ENCODE measurements around the gene FAM83D.

Gene FAM83D, protein sequence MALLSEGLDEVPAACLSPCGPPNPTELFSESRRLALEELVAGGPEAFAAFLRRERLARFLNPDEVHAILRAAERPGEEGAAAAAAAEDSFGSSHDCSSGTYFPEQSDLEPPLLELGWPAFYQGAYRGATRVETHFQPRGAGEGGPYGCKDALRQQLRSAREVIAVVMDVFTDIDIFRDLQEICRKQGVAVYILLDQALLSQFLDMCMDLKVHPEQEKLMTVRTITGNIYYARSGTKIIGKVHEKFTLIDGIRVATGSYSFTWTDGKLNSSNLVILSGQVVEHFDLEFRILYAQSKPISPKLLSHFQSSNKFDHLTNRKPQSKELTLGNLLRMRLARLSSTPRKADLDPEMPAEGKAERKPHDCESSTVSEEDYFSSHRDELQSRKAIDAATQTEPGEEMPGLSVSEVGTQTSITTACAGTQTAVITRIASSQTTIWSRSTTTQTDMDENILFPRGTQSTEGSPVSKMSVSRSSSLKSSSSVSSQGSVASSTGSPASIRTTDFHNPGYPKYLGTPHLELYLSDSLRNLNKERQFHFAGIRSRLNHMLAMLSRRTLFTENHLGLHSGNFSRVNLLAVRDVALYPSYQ

DNA sequence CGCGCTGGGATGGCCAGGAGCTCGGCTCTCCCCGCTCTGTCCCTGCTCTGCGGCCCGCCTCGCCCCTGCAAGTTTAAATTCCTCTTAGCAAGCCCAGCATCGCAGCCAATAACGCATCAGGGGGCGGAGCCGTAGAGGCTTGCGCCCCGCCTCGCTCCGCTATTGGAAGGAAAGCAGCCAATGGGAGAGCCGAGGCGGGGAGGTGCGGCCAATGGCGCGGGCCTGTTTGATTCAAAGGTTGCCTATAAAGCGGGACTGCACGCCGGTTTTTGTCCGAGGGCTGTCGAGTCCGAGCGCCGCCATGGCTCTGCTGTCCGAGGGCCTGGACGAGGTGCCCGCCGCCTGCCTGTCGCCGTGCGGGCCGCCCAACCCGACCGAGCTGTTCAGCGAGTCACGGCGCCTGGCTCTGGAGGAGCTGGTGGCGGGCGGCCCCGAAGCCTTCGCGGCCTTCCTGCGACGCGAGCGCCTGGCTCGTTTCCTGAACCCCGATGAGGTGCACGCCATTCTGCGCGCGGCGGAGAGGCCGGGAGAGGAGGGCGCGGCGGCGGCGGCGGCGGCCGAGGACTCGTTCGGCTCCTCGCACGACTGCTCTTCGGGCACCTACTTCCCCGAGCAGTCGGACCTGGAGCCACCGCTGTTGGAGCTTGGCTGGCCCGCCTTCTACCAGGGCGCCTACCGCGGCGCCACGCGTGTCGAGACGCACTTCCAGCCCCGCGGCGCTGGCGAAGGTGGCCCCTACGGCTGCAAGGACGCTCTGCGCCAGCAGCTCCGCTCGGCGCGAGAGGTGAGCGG is at the start of gene FAM83D:
FAM83D (plus strand) TSS at position 276 of the 792 bp plus-strand sequence; CDS start at position 302, 26 bp downstream.
- peak; percentile 80 to 84 for DNase-seq (ENCODE audit: low read depth in 2 of 2)

DNA sequence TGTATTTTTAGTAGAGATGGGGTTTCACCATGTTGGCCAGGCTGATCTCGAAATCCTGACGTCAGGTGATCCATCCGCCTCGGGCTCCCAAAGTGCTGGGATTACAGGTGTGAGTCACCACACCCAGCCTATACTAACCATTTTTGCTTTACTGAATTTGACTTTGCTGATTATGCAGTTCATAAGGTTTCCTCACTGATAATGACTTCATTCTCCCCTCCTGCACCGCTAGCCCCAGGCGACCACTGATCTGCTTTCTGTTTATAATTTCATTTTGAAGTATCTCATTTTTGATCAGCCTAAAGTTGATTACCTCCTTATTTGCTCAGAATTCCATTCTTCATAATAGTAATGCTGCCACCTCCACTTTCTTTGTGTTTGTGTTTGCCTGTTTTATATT is 48.7 kb upstream of the FAM83D start:
- no peak for DNase-seq (ENCODE audit: low read depth in 2 of 2)

DNA sequence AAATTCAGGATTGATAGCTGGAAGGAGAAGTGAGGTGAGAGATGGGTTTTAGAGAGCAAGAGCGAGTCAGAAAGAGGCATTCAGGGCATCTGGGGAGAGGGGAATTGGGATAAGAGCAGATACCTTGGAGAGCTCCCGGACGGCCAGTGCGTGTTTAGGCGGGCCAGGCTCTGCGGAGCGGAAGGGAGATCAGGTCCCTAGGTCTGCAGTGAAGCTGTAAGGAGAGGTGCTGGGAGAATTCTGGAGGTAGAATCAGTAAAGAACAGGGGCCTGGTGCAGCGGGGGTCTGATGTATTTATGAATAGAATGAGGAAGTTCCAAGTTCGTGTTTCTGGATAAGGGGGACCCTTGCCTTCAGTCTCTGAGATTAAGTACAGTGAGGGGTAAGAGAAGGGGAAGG is 47.4 kb upstream of the FAM83D start:
- no peak for DNase-seq (ENCODE audit: low read depth in 2 of 2)

DNA sequence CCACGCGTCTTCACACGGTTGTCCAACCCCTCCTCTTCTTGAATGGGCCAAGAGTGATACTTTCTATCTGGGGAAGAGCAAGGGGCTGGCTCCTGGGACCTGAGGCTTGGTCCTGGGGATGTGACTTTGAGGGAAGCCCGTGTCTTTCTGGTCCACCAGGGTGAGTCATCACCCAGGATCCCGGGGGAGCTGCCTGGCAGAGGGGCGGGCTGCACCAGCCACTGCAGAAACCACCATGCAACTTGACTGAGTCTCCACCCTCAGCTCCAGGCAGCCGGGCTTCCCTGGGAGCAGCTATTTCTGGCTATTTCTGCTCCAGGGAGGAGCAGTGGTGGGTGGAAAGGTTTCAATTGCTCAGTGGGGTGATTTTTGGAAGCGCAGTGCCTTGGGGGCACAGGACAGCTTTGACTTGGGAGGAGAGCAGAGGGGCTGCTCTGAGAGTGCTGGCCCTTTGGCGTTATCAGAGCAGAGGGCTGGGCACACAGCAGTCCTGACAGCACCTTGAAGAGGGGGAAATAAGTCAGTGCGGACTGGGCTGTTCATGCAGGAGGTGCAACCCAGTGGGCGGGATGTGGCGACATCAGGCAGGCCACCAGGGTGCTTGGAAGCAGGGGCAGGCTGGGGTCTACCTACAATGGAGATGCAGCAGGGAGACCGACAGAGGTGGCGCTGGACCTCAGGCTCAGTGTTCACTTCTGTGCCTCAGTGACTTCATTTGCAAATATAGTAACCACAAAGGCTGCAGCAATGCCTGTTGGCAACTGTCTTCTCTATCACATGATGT is 45.1 kb upstream of the FAM83D start:
- DNase-seq (ENCODE audit: low read depth in 2 of 2), result no peak

DNA sequence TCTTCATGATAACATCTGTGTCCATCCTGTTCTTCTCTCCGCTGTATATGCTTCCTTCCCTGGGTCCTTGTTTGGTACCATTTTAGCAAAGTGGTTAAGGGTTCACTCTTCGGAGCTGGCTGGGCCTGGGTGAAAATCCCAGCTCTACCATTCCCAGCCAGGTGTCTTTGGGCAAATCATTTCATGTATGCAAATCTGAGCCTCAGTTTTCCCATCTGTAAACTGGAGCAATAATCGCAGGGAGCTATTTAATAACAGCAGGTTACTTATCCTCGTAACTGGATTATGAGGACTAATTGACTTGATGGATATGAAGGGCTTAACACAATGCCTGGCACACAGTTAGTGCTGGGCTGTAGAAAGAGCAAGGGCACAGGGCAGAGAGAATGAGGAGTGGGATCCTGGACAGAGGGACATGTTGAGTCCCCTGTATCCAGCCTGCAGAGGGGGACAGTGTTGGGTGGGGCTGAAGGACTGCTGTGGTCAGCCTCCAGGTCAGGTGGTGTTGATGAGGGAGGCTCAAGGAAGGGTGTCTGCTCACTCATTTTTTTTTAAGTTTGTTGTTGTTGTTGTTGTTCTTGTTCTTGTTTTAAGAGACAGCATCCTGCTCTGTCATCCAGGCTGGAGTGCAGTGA is 44.3 kb upstream of the FAM83D start:
- DNase-seq (ENCODE audit: low read depth in 2 of 2), result no peak

DNA sequence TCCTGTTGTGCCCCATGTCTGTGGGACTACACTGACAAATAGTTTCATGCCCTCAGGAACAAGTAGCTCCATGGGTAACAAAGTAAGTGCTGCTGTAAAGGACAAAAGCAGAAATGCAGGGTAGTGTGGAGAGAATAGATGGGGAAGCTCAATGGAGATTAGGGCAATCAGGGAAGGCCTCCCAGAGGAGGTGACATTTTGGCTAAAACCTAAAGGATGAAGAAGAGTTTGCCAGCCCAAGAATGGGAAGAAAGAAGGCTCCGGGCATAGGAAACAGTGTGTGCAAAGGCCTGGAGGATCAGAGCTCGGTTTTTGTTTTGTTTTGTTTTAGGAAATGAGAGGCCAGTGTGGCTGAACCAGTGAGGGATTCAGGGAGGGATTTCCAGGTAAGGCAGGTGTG is 43.6 kb upstream of the FAM83D start:
- no peak for DNase-seq (ENCODE audit: low read depth in 2 of 2)

DNA sequence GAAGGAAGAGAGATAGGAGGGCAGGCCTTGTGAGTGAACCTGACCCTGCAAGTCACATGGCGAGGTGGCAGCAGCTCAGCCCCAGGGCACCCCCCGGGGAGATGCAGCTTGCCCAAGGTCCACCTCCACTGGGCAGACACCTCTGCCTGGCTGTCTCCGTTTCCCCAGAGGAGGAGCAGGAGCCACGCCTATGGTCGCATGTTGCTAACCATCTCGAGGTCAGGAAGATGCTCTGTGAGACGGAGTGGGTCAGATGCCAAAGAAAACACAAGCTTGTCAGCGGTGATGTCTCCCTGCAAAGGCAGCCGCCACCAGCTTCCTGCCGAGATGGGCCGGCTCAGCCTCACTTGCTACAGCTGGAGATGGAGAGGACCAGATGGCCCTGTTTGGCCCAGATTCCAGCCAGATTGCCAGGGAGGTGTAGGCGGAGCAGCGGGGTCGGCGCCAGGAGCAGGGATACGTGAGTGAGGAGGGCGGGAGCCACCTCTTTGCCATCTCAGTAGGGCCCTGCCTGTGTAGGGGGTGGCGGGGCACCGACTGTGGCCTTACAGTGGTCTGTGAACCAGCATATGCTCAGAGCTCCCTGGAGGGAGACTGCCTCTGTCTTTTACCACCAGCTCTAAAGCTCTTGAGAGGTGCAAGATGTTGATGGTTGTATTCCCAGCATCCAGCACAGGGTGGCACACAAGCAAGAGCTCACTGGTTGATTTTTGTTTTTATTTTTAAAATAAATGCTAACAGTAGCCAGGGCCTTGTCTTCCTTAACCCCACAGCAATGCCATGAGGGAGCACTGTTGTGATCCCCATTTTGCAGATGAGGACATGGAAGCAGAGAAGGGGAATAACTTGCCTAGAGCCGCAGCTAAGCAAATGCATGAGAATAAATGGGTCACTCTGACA is 42.9 kb upstream of the FAM83D start:
- DNase-seq (ENCODE audit: low read depth in 2 of 2), result no peak

DNA sequence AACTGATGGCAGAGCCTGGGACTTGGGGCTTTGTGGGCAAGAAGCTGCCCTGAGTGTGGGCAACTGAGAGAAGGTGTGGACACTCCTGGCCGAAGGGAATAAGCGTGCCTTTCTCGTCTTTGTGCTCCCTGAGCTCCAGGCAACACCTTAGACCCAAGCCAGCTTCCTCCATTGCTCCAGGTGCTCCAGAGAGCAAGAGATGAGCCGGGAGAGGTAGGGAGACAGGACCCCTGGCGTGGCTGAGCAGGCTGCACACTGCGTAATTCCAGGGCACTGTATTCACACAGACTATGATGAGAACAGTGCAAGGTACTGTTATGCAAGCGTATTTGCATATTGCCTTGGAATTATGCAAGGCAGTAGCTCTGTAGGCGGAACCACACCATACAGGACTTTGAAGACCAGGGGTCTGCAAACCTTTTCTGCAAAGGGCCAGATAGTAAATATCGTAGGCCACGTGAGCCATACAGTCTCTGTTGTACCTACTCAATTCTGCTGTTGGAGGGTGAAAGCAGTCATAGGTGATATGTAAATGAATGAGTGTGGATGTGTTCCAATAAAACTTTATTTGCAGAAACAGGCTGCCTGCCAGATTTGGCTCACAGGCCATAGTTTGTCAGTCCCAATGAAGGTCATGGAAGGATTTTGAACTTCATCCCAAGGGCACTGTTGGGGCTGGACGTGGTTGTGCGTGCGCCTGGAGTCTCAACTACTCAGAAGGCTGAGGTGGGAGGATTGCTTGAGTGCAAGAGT is 42.1 kb upstream of the FAM83D start:
- DNase-seq (ENCODE audit: low read depth in 2 of 2), result no peak

DNA sequence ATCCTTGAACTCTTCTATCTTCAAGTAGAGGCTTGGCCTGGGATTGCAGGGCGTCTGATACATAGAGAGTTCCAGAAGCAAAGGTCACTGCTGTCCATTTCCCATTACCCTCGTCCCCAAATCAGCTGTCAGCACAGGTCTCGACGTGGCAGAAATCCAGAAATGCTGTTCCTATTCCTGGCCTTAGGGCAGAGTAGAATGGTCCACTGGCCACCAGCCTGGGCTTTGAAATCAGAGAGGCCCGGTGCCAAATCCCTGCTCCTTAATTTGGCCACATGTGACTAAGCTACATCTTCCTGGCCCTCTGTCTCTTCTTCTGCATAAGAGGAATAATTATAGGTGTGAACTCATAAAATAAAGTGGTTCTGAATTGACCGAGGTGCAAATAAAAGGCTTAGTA is 40.9 kb upstream of the FAM83D start:
- no peak for DNase-seq (ENCODE audit: low read depth in 2 of 2)

DNA sequence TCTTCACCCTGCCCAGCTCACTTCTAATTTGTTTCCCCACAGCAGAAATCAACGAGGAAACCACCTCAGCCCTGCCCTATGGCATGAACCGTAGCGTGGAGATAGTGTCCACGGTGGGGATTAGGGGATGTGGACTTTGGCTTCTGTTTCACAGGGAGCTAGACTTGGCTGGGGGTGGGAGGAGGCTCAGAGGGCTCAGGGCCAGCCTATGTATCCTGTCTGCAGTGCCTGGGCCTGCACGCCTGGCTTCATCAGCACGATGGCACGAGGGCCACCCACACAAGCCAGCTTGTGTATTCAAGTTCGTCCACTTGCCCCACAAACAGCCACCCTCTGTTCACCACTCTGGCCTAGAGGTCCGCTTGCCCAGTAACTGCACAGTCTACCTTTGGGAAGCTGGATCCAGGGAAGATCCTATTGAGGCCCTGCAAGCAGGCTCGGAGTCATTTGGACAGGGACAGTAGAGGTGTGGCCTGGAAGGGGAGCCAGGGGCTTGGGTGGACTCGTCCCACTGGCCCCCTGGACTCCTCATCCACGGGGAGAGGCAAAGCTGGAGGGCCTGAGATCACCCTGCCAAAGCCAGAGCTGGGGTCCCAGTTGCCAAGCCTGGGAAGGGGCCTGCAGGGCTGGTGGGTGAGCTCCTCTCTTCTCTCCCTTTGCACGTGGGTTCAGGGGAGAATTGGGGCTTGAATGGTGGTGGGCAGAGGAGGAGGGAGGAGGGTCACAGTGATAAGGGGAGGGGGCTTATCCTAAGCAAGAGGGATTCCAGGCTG is 38.0 kb upstream of the FAM83D start:
- no peak for DNase-seq (ENCODE audit: low read depth in 2 of 2)

DNA sequence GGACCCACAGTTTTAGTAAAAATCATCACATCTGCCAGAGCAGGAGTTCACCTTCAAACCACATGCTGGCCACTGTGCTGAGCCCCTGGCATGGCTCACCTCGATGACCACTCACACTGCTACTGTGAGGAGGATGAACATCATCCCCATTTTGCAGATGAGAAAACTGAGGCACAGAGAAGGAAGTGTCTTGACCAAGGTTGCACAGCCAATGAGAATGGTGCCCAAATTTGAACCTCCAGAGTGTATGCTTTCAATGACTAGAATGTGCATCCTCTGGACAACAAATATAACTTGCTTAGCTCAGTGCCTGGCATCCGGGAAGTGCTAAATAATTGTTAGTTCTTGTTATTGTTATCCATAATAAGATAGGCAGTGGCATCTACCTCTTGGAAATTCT is 37.2 kb upstream of the FAM83D start:
- no peak for DNase-seq (ENCODE audit: low read depth in 2 of 2)

DNA sequence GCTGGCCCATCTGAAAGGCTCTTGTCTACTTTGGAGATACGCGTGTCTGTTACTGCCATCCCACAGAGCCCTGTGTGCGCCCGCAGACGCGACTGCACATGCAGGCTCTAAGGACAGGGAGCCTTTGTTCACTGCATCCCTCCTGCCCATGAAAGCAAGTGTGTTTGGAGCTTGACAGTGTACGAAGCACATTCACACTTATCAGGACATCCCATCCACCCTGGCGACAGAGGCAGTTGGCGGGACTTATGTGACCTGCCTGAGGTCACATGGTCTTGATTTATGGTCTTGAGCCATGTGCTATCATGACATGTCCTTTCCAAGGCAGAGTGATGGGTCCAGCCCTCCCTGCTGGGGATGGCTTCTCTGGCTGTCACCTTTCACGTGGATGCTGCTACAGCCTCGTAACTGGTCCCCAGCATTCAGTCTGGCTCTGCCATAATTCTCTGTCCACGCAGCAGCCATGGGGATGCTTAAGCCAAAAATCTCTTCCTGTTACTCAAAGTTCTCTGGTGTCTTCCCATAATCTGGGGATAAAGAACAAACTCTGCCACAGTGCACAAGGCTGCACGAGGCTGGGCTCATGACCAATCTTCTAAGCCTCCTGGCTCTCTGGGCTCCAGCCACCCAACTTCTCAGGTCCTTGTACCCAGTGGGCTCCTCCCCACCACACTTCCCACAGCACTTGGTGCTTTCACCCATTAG is 36.3 kb upstream of the FAM83D start:
- no peak for DNase-seq (ENCODE audit: low read depth in 2 of 2)

DNA sequence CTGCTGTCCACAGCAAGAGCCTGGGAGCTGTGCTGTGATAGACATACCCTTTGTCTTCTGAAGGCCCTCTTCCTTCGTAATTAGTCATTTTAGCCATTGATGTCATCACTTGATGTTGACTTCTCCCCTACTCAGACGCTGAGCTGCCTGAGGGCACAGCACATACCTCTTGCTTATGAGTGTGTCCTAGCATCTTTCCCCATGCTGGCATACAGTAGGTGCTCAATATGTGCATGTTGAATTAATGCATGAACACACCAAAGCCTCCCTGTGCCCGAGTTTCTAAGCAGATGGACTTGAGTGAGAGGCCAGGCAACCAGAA is 35.8 kb upstream of the FAM83D start:
- no peak for DNase-seq (ENCODE audit: low read depth in 2 of 2)

DNA sequence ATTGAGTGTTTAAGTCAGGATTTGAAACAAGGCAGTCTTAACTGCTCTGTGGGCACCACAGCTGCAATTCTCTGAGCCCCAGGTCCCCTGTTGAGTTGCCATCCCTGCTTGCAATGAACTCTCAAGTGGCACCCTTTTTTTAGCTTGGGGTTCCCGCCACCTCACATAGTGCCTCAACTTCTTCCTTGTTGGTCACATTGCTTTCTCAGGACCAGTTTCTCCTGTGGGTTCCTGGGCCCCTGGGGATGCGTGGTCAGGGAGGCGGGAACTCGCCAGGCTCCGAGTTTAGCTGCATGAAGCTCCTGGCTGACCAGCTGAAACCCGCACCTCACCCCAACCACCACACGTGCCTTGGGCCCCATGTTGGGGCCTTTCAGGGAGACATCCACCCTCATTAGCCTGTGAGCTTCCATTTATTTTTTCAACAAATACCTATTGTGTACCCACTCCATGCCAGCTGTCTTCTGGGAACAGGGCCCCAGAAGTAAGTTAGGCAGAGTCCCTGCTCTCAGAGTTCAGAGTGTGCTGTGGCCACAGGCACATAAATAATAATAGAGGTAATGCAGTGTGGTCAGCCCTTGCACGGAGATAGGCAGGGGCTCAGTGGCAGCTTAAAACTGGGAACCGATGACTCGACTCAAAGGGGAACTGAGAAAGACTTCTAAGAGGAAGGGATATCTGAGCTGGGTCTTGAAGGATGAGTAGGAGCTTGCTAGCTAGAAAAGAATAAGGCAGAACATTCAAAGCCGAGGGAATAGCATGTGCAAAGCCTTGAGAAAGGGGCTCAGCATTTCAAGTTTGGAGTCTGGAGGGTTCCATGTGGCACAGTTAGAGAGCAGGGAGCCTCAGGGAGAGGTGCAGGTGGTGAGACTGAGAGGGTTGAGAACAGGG is 33.9 kb upstream of the FAM83D start:
- DNase-seq (ENCODE audit: low read depth in 2 of 2), result no peak

DNA sequence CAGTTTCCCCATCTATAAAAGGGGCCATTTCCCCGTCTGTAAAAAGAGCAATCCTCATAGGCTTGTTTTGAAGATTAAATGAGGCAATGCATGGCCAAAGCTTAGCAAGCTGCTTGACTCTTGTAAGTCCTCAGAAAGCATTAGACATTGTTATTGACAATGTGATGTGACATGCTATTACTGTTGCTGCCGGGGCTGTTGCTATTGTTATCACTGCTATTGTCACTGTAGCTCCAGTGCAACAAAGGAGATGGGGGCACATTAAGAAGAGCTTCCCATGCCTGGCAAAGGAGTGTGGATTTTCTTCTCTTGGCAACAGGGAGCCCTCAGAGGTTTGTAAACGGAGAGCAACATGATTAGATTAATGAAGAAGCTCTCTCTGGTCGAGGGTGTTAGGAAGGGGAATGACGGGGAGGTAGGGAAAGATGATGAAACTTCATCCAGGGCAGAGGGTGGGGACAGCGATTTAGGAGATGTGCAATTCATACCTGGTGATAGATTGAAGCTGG is 33.1 kb upstream of the FAM83D start:
- DNase-seq (ENCODE audit: low read depth in 2 of 2), result no peak

DNA sequence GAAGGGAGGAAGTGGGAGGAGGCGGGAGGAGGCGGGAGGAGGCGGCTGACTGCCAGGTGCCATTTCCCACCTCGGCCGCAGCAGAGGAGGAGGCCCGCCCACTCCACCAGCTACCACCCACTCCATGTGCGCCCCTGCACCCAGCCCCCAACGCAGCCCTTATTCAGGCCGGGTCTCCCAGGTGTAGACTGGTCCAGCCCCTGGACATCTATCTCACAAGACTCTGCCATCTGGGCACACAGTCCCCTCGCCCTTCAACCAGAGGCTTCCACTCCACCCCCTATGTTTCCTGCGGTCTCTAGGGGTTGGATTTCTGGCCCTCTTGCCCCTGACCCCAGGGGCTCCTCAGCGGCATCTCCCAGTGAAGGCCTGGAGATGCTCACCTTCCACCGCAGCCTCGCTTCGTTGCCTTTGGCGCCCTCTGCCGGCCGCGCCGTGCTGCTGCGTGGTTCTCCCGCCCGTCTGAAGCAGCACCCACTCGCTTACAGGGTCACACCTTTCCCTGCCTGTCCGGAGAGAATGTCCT is 32.6 kb upstream of the FAM83D start:
- peak; percentile 67 to 68 for DNase-seq (ENCODE audit: low read depth in 2 of 2)
